GM12801 (cell line): Measurements from ENCODE around the gene GPR107.

Source experiments
- TF ChIP-seq, protein P1 (sequence below): IDR thresholded peaks from one replicate; pipeline ENCODE4 v1.5.1; 2011; ENCODE audit warnings: control low read depth; ENCODE audit not compliant: insufficient read length; ENCODE audit errors: extremely low read depth

GPR107 gene

DNA sequence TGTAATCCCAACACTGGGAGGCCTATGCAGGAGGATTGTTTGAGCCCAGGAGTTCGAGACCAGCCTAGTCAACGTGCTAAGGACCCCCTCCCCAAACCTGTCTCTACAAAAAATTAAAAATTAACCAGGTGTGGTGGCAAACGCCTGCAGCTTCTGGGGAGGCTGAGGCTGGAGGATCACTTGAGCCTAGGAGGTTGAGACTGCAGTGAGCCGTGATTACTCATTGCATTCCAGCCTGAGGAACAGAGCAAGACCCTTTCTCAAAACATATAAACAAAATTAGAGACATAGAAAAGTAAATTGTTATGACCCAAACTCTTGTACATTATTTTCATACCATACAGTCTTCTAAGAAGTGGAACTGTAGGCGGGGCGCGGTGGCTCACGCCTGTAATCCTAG lies 1.1 kb downstream of the GPR107 start:
- TF ChIP-seq, protein P1, sequence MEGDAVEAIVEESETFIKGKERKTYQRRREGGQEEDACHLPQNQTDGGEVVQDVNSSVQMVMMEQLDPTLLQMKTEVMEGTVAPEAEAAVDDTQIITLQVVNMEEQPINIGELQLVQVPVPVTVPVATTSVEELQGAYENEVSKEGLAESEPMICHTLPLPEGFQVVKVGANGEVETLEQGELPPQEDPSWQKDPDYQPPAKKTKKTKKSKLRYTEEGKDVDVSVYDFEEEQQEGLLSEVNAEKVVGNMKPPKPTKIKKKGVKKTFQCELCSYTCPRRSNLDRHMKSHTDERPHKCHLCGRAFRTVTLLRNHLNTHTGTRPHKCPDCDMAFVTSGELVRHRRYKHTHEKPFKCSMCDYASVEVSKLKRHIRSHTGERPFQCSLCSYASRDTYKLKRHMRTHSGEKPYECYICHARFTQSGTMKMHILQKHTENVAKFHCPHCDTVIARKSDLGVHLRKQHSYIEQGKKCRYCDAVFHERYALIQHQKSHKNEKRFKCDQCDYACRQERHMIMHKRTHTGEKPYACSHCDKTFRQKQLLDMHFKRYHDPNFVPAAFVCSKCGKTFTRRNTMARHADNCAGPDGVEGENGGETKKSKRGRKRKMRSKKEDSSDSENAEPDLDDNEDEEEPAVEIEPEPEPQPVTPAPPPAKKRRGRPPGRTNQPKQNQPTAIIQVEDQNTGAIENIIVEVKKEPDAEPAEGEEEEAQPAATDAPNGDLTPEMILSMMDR = no peak

DNA sequence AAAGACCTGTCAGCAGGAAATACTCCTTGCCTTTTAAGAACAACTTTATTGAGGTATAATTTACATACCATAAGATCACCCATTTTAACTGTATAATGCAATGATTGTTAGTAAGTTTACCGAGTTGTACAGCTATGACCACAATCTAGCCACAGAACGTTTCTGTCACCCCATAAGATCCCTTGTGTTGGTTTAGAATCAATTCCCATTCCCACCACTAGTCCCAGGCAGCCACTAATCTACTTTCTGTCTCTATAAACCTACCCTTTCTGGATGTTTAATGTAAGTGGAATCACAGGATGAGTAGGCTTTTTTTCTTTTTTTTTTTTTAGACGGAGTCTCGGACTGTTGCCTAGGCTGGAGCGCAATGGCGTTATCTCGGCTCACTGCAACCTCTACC lies 4.4 kb downstream of the GPR107 start:
- TF ChIP-seq, protein P1 = no peak

DNA sequence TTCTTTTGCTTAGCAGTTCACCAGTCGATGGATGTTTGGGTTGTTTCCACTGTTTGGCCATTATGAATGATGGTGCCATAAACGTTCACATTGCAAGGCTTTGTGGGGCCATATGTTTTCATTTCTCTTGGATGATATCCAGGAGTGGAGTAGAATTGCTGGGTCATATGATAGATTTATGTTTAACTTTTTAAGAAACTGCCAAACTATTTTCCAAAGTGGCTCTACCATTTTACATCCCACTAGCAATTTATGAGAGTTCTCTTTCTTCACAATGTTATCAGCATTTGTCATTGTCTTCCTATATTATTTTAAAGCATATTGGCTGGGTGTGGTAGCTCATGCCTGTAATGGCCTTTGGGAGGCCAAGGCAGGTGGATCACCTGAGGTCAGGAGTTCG lies 5.2 kb downstream of the GPR107 start:
- TF ChIP-seq, protein P1 = no peak

DNA sequence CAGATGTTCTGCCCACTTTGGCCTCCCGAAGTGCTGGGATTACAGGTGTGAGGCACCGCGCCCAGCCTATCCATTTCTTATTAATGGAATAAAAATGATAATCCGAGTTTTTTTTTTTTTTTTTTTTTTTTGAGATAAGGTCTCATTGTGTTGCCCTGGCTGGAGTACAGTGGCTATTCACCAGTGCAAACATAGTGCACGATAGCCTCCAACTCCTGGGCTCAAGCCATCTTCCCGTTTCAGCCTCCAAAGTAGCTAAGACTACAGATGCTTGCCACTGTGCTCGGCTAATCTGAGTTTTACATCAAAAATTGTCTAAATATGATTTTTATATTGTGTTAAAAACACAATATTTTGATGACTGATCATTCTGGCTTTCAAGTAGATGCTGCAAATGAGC lies 6.6 kb downstream of the GPR107 start:
- TF ChIP-seq, protein P1 = no peak

DNA sequence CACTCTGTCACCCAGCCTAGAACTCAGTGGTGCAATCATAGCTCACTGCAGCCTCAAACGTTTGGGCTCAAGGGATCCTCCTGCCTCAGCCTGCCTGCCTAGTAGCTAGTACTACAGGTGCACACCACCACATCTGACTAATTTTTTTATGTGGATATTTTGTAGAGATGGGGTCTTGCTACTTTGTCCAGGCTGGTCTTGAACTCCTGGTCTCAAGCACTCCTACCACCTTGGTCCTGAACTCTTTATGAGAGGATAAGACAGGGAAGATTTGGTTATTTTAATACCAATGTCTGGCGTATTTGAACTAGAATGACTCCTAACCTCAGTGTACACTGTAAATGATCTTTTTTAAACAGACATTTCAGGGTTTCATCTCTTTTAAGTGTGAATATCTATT lies 9.0 kb downstream of the GPR107 start:
- TF ChIP-seq, protein P1 = no peak

DNA sequence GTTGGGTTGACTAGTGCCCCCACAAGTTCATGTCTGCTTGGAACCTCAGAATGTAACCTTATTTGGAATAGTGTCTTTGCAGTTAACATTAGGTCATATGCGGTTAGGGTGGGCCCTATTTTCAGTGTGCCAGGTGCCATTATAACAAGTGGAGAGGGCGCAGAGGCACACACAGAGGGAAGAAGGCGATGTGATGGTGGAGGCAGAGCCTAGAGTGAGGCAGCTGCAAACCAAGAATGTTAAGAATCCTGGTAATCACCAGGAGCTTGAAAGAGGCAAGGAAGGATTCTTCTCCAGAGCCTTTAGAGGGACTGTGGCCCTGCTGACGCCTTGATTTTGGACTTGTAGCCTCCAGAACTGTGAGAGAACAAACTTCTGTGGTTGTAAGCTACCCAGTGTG lies 10.9 kb downstream of the GPR107 start:
- TF ChIP-seq, protein P1 = no peak

DNA sequence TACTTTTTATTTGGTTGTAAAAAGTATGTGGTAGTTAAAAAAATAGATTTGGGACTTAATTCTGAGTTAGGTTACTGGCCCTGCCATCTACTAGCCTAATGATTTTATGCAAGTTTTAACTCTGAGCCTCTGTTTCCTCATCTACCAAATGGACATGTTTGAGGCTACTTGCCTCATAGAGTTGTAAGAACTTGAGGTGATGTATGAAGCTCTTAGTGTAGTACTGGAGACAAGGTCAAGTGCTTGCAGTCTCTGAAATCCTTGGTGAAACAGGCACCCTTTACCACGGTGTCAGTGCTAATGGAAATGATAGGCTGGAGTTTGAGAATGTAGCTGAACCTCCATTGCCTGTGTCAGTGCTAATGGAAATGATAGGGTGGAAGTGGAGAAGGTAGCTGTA lies 15.3 kb downstream of the GPR107 start:
- TF ChIP-seq, protein P1 = no peak
